IMR-90 (cell line): Measurements from ENCODE around the gene CDC42EP3. TPM values are rescaled to one million over a fixed set of nuclear protein-coding genes. Genes with fewer than 3 reads are reported as not detected.

Experiments used
- polyA plus RNA-seq, 3 experiments: library from polyadenylated mRNA; depleted of rRNA; stranded (reverse); fragments of >200 nt; gene quantifications; 2 replicates each; pipeline ENCODE4 v1.2.3, GENCODE V29; 2012; ENCODE audit warnings: low replicate concordance in 1 of 3
- total RNA-seq: library from RNA; depleted of rRNA; stranded (reverse); fragments of >200 nt; gene quantifications from 2 replicates; pipeline ENCODE4 v1.2.3, GENCODE V29; 2012
- TF ChIP-seq, protein P1 (sequence below): conservative IDR thresholded peaks from 2 replicates; pipeline ENCODE4 v1.5.1; 2012; ENCODE audit warnings: mild to moderate bottlenecking, low read depth, low read length, improper control_type of control experiment

CDC42EP3 gene
- total and polyA plus RNA-seq, 2 of the 4 experiments (the other 2 are of a cell fraction): 167 to 193 TPM

DNA sequence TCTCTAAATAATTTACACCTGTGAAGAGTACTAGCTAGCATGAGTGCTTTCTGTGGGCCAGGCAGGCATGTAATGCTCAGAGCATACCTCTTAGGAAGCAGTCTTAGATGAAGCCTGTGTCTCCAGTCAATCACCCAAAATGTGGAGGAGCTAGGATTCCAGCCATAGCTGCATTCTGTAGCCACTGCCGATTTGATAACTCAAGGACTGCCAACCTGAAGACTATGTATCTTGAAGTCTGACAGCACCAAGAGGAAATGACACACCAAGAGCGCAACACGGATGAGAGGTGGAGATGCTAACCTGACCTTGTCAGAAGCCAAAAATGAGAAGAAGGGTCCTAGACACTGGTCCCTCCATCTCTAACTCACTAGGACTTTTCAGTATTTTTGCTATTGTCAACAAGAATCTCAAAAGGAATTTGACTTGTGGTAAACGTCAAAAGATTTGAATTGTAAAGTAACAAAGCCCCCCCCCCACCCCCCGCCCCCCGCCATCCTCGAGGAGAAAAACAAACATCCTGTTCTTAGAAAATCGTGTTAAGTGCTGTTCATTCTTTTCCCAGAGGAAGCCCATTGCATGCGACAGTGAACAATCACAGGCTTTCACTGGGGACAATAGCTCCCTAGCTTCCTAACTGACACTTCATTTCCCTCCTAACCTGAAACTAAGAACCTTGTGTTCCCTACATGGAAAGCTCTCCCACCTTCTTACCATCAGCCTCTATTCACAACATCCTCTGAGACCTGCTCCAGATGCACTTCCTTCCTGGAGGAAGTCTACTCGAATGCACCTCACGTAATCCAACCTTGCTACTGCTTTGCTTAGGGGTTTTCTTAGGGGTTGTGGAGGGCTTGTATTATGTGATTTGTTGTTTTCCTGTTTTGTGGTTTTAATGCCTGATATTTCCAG lies 14.7 kb downstream of the CDC42EP3 start (continued):
- TF ChIP-seq, protein P1, sequence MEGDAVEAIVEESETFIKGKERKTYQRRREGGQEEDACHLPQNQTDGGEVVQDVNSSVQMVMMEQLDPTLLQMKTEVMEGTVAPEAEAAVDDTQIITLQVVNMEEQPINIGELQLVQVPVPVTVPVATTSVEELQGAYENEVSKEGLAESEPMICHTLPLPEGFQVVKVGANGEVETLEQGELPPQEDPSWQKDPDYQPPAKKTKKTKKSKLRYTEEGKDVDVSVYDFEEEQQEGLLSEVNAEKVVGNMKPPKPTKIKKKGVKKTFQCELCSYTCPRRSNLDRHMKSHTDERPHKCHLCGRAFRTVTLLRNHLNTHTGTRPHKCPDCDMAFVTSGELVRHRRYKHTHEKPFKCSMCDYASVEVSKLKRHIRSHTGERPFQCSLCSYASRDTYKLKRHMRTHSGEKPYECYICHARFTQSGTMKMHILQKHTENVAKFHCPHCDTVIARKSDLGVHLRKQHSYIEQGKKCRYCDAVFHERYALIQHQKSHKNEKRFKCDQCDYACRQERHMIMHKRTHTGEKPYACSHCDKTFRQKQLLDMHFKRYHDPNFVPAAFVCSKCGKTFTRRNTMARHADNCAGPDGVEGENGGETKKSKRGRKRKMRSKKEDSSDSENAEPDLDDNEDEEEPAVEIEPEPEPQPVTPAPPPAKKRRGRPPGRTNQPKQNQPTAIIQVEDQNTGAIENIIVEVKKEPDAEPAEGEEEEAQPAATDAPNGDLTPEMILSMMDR: no peak
